HG03066 (cell line): ENCODE measurements around the gene RASSF10.
"Not testable (repeated sequence)": the region's sequence is repeated elsewhere in the genome, so short reads cannot be mapped to it uniquely, and the experiment has no call there.

Source experiments
- ATAC-seq: cut with Tn5 transposase; IDR thresholded peaks from one replicate; pipeline ENCODE4 v1.9.1; 2021; ENCODE audit warnings: low read depth; ENCODE audit not compliant: unreplicated experiment

RASSF10 gene

DNA sequence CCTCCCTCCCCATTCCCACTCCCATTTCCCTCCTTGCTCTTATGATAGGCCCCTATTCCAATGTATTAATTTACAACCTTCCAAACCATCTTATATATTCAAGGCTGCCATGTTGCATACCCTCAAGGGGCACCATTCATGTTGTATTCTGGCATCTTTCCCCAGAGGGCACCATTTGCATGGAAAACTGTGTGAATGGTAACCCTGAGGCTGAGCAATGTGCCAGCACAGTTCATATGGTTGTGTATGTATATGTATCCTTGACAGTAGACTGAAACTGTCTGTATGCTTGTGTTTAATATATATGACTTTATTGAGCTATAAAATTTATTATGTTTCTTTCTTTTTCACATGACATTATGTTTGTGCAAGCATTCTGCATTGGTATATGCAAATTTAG, 7.3 kb downstream of the RASSF10 start:
- no peak for ATAC-seq

DNA sequence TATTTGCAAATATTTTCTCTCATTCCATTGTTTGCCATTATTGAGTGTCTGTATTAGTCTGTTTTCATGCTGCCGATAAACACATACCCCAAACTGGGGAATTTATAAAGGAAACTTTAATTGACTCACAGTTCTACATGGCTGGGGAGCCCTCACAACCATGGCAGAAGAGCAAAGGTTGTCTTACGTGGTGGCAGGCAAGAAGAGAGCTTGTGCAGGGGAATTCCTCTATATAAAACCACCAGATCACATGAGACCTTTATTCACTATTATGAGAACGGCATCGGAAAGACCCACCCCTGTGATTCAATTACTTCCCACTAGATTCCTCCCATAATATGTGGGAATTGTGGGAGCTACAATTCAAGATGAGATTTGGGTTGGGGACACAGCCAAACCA, 10.2 kb downstream of the RASSF10 start:
- no peak for ATAC-seq

DNA sequence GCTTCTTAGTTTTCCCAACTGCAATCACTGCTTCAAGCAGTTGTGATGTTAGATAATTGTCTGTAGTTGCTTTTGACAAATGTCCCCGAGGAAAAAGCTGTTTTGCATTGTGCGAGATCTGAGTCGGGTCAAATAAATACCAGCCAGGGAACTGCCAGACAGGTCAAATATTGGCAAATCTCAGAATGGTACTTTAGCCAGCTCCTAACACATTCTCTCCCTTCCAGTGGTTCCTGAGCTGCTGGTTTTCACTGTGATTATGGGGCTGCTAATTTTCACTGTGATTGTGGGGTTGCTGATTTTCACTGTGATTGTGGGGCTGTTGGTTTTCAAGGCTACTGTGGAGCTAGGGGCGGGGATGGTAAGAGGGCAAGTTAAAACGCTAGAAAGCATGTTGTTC, 14.3 kb downstream of the RASSF10 start:
- ATAC-seq = no peak

DNA sequence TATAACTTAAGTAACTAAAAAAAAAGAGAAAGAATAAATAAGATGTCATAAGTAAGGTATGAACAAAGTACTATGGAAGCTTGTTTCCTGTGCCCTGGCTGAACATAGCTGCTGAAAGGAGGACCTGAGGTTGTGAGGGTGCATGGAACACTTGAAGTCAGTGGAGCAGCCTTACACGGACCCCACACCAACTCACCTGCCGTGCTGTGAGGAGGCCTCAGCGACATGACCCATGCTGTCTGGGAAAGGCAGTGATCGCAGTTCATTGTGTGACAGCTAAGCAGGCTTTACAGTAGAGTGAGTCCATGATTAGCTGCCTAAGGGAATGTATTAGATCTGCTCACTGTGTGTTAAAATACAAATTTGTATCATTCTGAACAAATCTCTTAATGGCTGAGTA, 17.6 kb downstream of the RASSF10 start:
- no peak for ATAC-seq

DNA sequence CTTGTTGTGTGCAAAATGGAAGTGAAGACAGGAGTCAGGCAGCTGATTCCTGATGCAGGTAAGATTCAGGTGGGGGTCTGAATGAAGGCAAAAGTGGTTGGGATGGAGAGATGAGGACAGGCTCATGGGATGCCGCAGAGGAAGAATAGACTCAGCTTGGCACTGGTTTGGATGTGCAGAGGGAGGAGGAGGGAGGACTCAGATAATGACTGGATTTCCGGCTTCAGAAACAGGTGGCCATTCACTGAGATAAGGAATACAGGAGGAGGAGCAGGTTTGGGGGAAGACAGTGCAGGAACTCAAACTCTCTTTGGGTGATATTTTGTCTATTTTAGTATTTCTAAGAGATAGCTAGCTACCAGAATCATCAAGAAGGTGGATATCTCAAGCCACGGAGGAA, 19.2 kb downstream of the RASSF10 start:
- ATAC-seq = no peak

DNA sequence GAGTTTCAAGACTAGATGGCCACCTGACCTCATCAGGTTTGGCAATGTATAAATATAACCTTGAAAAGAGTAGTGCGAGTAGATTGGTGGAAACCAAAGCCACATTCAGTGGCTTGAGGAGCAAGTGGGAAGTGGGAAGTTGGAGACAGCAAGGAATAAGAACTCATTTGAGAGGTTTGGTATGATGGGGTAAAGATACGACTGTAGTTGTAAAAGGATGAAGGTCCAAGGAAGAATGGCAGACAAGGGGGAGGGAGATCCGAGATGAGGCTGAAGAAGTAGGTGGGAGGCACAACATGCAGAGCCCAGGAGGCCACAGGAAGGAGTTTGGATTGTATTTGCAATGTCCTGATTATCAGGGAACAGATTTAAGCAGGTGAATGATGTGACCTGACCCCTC, 20.8 kb downstream of the RASSF10 start:
- ATAC-seq = no peak

DNA sequence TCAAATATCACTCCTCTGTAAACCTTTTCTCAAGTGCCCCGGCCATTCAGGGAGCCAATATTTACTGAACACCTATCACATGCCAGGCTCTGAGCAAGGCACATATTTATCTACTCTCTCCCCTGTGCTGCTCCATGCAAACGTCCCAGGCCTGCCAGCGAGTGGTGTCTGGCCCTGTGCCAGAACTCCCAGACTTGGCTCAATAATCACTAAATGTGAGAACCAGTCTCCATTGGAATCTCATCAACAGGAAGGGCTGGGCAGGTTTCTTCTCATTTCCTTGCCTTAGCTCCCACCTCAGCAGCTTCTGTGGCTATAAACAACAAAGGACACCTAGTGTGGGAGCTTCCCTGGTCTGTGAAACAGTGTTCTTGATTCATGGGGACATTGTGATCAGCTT, 21.7 kb downstream of the RASSF10 start:
- no peak for ATAC-seq

DNA sequence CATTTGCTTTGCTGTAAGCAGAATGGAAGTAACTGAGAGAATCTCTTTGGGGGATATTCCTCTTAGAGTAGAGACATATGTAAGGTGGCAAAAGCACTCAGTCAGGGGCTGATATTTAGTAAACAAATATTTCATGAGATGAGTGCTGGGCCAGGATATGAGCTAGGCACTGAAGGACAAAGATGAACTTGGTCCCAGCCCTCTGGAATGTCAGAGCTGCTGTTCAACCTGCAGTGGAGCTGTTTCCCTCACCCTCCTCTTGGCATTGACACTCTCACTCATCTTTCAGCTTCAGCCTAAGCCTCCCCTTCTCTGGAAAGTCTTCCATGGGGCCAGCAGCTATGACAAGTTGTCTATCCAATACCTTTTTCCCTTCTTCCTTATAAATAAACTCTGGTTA, 22.2 kb downstream of the RASSF10 start:
- no peak for ATAC-seq

DNA sequence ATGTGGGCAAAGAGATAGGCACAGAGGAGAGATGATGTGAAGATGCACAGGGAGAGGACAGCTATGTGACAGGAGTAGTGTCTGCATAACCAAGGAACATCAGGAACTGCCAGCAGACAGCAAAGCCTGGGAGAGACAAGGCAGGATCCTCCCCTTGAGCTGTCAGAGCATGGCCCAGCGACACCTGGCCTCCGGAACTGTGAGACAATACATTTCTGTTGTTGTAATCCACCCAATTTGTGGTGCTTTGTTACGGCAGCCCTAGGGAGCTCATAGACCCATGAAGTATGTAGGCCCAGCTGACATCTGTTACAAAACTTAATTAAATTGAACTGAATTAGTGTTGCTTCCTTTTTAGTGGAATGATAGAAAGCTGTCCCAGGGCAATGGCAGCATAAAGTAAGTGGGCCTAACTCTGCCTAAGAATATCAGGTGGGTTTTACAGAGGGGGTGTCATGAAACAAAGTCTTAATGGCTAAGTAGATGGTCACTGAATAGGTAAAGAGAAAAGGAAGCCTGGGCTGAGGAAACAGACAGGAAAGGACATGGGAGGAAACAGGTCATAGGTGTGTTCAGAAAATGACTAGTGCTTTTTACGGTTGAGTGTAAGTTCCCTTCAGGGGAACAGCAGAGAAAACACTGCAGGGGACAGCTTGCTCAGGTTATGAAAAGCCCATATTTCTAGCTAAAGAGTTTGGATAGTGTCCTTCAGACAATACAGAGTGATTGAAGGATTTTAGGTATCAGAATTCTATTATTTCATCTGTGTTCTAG, 24.8 kb downstream of the RASSF10 start:
- ATAC-seq = no peak

DNA sequence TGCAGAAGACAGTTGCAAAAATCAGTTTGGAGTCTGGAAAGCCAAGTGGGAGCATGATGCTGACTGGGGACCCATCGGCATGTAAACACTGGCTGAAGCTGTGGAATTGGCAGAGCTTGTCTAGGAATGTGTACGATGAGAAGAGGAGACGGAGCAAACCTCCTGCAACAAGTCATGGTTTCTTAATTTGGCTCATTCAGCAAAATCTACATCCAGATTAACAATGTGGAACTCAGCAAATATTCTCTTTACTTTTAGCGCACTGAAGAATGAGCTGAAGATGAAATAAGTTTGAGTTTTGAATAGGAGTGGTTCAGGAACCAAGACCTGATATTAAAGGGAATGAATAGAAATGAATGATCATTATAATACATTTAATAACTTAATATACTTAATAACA, 26.6 kb downstream of the RASSF10 start:
- ATAC-seq = no peak

DNA sequence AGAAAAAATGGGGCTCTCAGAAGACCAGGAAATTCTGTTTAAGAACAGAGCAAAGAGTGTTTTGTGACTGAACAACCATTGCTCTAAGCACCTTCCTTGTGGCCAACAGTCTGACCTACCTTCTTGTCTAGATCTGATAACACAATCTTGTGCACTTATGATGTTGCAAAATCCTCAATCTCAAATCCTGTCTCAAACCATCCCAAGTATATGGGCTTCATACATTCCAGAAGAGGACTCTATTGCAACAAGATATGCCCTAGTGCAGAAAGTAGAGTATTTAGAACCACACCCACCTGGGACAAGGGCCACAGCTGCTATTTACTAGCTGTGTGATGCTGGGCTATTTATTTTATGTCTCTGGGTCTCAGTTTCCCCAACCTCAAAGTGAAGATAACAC, 27.1 kb downstream of the RASSF10 start:
- ATAC-seq = no peak

DNA sequence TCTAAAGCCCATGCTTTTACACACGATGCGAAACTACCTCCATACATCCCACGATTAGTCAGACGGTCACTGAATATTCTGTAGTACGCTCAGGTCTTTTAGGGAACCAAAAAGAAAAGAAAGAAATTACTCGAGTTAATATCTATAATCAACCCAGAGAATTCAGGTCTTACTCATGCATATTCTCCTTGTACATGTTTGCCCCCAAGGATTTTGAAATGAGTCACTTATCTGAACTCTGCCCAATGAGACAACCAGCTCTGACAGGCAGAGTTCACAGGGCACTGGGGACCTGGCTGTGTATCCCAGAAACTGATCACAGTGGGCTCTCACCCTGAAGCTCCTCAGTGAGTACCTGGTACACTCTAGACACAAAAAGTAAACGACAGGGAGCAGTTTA, 29.2 kb downstream of the RASSF10 start:
- ATAC-seq = no peak

DNA sequence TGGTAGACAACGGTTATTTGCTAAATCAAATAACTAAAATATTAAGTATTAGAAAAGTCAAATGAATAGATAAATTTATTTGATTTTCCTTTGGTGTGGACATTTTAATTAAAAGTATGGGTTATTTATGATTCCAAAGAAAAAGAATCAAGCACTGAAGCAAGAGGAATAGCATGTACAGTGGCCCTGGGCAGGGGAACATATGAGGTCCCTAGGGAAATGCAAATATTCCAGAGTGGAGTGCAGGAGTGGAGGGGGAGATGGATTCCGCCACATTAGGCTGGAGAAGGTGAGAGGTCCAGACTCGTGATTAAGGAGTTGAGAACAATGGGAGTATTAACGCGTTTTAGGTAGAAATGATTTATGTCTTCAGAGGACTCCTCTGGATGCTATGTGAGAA, 30.0 kb downstream of the RASSF10 start:
- ATAC-seq = no peak

DNA sequence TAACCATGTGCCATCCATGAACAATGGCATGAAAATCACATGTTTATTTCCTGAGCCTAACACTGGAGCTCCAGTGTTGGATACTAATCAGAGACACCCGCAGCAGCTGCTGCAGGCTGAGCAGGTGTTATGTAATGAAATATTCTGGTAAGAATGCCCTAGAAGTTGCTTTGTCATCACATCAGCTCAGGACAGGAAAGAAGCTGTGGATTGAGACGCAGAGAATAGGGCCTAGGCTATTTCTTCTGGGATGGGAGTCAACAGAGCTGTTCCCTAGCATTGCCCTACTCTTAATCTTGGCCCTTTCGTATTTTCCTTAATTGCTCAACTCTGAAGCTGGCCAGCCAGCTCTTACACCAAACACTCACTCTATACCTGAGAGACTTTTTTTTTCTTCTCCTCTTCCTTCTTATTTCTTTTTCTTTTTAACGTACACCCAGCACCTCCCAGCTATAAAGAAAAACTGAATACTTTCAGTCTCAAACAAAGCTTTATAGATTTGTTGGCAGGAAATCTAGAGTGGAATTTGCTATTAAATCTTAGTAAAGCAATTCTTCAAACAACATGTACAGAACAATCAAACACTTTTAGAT, 31.9 kb downstream of the RASSF10 start:
- ATAC-seq = no peak

DNA sequence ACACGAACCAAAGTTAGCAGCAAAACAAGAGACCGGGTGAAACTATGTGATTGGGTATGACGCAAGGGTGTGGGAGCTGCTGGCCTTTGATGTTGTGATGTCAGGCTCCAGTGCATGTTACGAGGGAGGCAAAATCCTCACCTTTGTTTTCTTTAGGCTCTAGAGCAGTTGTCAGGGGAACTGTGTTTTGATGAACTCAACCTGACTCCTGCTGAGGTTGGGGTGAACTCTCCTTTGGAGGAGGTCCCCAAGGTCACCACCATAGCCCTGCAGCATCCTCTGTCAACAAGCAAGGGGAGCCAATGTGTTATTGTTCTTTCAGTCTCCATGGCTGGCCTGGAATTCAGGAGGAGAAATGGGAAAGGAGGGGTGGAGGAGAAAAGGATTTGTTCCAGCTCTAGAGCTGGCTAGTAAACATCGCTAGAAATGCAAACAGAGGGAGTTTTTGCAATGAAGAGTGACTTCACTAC, 33.8 kb downstream of the RASSF10 start:
- no peak for ATAC-seq

DNA sequence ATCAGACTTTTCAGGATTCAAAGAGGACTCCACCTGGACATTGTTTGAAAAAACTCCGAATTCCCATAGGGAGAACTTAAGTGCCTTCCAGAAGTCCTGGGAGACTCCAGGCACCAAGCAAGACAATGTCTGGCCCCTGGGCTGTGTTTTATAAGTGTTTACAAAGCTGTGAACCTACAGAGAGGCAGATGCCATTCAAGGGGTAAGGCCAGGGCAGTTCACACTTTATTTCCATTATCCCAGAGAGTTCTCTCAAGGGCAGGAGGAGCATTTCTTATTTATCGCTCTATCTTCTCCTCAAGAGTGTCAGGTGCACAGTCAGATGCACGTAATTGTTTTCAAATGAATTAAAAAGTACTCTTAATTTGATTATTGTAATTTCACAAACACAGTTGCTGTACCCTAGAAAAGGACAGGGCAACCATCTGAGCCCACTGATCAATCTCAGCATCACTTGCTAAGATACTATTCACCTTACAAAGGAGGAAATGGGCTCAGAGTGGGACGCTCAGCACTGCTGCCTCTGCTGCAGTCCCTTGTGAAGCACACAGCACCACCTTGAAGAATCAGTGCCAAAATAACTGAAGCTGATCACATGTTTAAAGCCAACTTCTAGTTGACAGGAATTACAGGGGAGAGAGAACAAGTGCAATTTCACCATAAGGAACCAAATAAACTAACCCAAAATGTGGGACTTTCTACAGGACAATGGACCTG, 35.0 kb downstream of the RASSF10 start:
- no peak for ATAC-seq

DNA sequence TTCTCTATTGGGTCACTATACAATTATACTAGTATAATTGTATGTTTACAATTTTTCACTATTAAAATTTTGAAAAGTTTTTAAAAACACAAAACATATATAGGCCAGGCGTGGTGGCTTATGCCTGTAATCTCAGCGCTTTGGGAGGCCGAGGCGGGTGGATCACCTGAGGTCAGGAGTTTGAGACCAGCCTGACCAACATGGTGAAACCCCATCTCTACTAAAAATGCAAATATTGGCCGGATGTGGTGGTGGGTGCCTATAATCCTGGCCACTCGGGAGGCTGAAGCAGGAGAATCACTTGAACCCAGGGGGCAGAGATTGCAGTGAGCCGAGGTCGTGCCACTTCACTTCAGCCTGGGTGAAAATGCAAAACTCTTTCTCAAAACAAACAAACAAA, 36.0 kb downstream of the RASSF10 start:
- ATAC-seq = not testable (repeated sequence)

DNA sequence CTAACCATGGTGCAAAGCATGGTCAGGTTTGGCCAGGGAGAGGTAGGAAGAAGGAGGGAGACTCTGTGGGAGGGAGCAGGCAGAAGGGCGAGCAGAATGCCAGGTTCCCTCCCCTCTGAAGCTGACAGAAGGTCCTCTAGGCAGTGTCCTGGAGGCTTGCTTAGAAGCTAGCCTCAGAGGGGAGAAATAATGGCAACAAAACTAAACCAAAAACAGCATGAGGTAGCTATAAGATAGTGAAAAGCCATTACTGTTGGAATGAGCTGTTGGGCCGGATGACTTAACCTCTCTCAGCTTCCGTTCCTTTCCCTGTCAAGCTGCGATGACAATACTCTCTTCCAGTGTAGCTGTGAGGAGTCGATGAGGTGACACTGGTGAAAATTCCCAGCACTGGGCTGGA, 36.6 kb downstream of the RASSF10 start:
- ATAC-seq = no peak

DNA sequence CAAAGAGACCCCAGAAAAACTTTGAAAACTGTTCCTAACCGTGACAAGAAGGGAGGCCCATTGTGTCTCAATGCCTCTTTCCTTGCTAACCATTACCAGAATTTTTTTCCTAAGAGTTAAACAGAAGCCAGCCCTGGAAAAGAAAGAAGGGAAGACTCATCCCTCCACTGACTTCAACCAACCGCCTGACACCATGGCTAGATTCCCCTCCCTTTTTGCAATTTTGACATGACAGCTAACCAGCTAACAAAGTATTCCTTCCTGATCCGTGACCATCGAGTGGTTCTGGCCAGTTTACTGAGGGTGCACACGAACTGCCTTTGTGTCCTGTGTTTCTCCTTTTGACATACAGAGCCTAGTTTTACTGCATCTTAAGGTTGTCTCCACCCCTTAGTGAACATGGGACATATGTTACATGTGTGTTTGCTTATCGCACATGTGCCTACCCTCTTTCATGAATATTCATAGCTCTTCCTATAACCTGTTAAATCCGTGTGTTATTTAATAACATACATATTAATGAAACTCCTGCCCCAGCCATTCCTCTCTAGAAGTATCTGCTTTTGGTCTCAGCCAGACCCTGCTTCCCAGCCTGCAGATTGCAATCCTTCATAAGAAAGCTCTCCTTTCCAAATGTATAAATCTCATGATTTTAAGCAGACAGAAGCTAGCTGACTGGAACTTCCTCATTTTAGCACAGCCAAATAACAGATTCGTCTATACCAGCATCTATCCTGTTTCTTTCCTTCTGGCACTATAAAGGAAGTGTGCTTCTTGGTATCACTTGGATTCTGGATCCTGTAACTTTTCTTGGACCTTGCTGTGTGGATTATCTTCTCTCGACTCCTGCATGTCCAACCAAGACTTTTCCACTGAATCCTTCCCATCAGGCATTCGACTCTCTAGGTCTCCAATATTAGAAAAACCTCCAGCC, 37.8 kb downstream of the RASSF10 start:
- no peak for ATAC-seq

DNA sequence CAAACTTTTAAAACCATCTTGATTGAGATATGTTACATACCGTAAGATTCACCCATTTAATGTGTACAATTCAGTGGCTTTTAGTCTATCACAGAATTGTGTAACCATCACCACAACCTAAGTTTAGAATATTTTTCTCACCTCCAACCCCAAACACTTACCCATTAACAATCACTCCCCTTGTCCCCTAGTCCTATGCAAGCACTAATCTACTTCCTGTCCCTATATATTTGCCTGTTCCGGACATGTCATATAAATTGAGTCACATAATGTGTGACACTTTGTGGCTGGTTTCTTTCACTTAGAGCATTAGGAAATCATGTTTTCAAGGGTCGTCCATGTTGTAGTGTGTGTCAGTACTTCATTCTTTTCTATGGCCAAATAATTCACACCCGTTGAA, 38.8 kb downstream of the RASSF10 start:
- ATAC-seq = no peak

DNA sequence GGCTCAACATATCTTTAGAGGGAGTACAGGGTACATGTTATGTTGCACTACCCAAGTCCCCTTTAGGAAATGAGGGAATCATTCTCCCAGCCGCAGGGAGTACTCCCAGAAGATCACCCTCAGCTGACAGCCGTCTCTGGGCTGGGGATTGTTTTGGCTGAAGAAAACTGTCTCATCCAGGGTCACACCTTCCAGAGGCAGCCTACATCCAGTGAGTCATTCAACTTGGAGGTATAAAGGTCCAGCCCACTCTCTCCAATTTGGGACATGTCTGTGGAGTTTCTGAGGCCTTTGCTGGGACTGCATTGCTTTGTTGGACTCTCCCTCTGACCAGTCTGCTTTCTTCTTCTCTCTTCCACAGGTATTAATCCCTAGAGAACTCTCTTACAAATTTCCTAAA, 42.1 kb downstream of the RASSF10 start:
- ATAC-seq = no peak
